WTC11 (cell line): ENCODE results near the gene BACH2. TPM values are rescaled to one million over a fixed set of nuclear protein-coding genes. Genes with fewer than 3 reads are reported as not detected.

Experiments
- ATAC-seq: fragments of 200-7000 bp; cut with Tn5 transposase; 2 replicates; pipeline ENCODE4 v1.10.0; 2021; ENCODE audit warnings: mild to moderate bottlenecking, moderate library complexity
- CTCF ChIA-PET: fragments of 300-600 bp; sonication (Branson Sonifier 250); formaldehyde crosslinking; loops from one replicate; lab custom pipeline; 2021; ENCODE audit warnings: antibody characterized with exemption; lab: Charles Lee
- POLR2A ChIA-PET: fragments of 350-600 bp; sonication (Branson Sonifier 250); formaldehyde crosslinking; loops from one replicate; lab custom pipeline; 2021; ENCODE audit warnings: antibody characterized with exemption; lab: Charles Lee
- DNase-seq: peaks from one replicate; pipeline ENCODE4 v3.0.0; 2021; ENCODE audit warnings: low spot score
- H3K27ac Mint-ChIP-seq: 2 replicates; pipeline ENCODE4 v1.8.0; 2021; ENCODE audit warnings: mixed read lengths
- H3K27me3 Mint-ChIP-seq: 2 replicates; pipeline ENCODE4 v1.8.0; 2021; ENCODE audit warnings: low read depth, mild to moderate bottlenecking, moderate library complexity, mixed read lengths
- H3K36me3 Mint-ChIP-seq: 2 replicates; pipeline ENCODE4 v1.8.0; 2021; ENCODE audit warnings: mixed read lengths
- H3K4me1 Mint-ChIP-seq: 2 replicates; pipeline ENCODE4 v1.8.0; 2022; ENCODE audit warnings: mixed read lengths
- H3K4me3 Mint-ChIP-seq: 2 replicates; pipeline ENCODE4 v1.8.0; 2021; ENCODE audit warnings: mild to moderate bottlenecking, moderate library complexity, mixed read lengths
- H3K9me3 Mint-ChIP-seq: 2 replicates; pipeline ENCODE4 v1.8.0; 2021; ENCODE audit warnings: mixed read lengths
- CREB1 ChIP-seq: sonication (generic); formaldehyde crosslinking; IDR thresholded peaks from 2 replicates; pipeline ENCODE4 v1.8.0; 2023; ENCODE audit warnings: mild to moderate bottlenecking, missing genetic modification reagents
- ELF4 ChIP-seq: sonication (generic); formaldehyde crosslinking; IDR thresholded peaks from 2 replicates; pipeline ENCODE4 v1.8.1; 2022; ENCODE audit warnings: low read depth, mild to moderate bottlenecking, moderate library complexity, missing genetic modification reagents
- GTF2I ChIP-seq: fragments of 250-450 bp; sonication (Bioruptor Pico); conservative IDR thresholded peaks from 2 replicates; pipeline ENCODE4 v1.4.0; 2021; ENCODE audit warnings: mild to moderate bottlenecking
- HMGA2 ChIP-seq: fragments of 250-450 bp; sonication (Bioruptor Pico); IDR thresholded peaks from 2 replicates; pipeline ENCODE4 v1.4.0; 2021; ENCODE audit warnings: mild to moderate bottlenecking, moderate library complexity
- IRF2 ChIP-seq: sonication (generic); formaldehyde crosslinking; IDR thresholded peaks from 2 replicates; pipeline ENCODE4 v1.8.0; 2022; ENCODE audit warnings: low read depth, missing genetic modification reagents, borderline replicate concordance
- JAZF1 ChIP-seq: fragments of 250-450 bp; sonication (Bioruptor Pico); IDR thresholded peaks from 2 replicates; pipeline ENCODE4 v1.9.0; 2021; ENCODE audit warnings: moderate library complexity, mild to moderate bottlenecking, inconsistent platforms
- KAT7 ChIP-seq: sonication (generic); formaldehyde crosslinking; IDR thresholded peaks from 2 replicates; pipeline ENCODE4 v1.8.1; 2023; ENCODE audit warnings: missing genetic modification reagents, mild to moderate bottlenecking, borderline replicate concordance
- NFYB ChIP-seq: sonication (generic); formaldehyde crosslinking; conservative IDR thresholded peaks from 2 replicates; pipeline ENCODE4 v1.8.0; 2022; ENCODE audit warnings: low read depth, missing genetic modification reagents
- NR1H2 ChIP-seq: sonication (generic); formaldehyde crosslinking; IDR thresholded peaks from 2 replicates; pipeline ENCODE4 v1.9.0; 2021; ENCODE audit warnings: mild to moderate bottlenecking, moderate library complexity, missing genetic modification reagents
- NR2C2 ChIP-seq: sonication (generic); formaldehyde crosslinking; IDR thresholded peaks from 2 replicates; pipeline ENCODE4 v1.8.0; 2022; ENCODE audit warnings: mild to moderate bottlenecking, missing genetic modification reagents
- RELA ChIP-seq: sonication (generic); formaldehyde crosslinking; IDR thresholded peaks from 2 replicates; pipeline ENCODE4 v1.8.1; 2022; ENCODE audit warnings: missing genetic modification reagents, mild to moderate bottlenecking, borderline replicate concordance
- SOX15 ChIP-seq: fragments of 250-450 bp; sonication (Bioruptor Pico); IDR thresholded peaks from 2 replicates; pipeline ENCODE4 v1.9.0; 2021; ENCODE audit warnings: mild to moderate bottlenecking
- TCF7 ChIP-seq: sonication (generic); formaldehyde crosslinking; IDR thresholded peaks from 2 replicates; pipeline ENCODE4 v1.8.0; 2022; ENCODE audit warnings: mild to moderate bottlenecking, low read depth, missing genetic modification reagents, moderate library complexity
- TEAD4 ChIP-seq: sonication (generic); formaldehyde crosslinking; IDR thresholded peaks from 2 replicates; pipeline ENCODE4 v1.8.0; 2022; ENCODE audit warnings: mild to moderate bottlenecking, missing genetic modification reagents
- ZNF232 ChIP-seq: sonication (generic); formaldehyde crosslinking; IDR thresholded peaks from 2 replicates; pipeline ENCODE4 v1.8.0; 2022; ENCODE audit warnings: mild to moderate bottlenecking, missing genetic modification reagents
- ZNF396 ChIP-seq: fragments of 250-450 bp; sonication (Bioruptor Pico); IDR thresholded peaks from 2 replicates; pipeline ENCODE4 v1.8.0; 2021; ENCODE audit warnings: mild to moderate bottlenecking, moderate library complexity, borderline replicate concordance
- total RNA-seq: library from RNA; stranded (reverse); gene quantifications from 3 replicates; pipeline ENCODE4 v1.2.3, GENCODE V29; 2021
- TF ChIP-seq, protein P1 (sequence below): sonication (generic); formaldehyde crosslinking; IDR thresholded peaks from 2 replicates; pipeline ENCODE4 v1.8.1; 2022; ENCODE audit warnings: mild to moderate bottlenecking, moderate library complexity, missing genetic modification reagents
- TF ChIP-seq, protein P2 (sequence below): sonication (generic); formaldehyde crosslinking; conservative IDR thresholded peaks from 2 replicates; pipeline ENCODE4 v1.8.1; 2023; ENCODE audit warnings: mild to moderate bottlenecking, low read depth, missing genetic modification reagents, moderate library complexity
- TF ChIP-seq, protein P3 (sequence below): sonication (generic); formaldehyde crosslinking; IDR thresholded peaks from 2 replicates; pipeline ENCODE4 v1.8.1; 2023; ENCODE audit warnings: mild to moderate bottlenecking, missing genetic modification reagents, borderline replicate concordance
- TF ChIP-seq, protein P4 (sequence below): sonication (generic); formaldehyde crosslinking; IDR thresholded peaks from 2 replicates; pipeline ENCODE4 v1.8.1; 2022; ENCODE audit warnings: low read depth, missing genetic modification reagents, borderline replicate concordance
- TF ChIP-seq, protein P5 (sequence below): sonication (generic); formaldehyde crosslinking; IDR thresholded peaks from 2 replicates; pipeline ENCODE4 v1.8.1; 2023; ENCODE audit warnings: mild to moderate bottlenecking, missing genetic modification reagents
- TF ChIP-seq, protein P6 (sequence below): fragments of 250-450 bp; sonication (Bioruptor Pico); conservative IDR thresholded peaks from 2 replicates; pipeline ENCODE4 v1.9.0; 2021; ENCODE audit warnings: mild to moderate bottlenecking

Gene BACH2
- total RNA-seq, 1 experiment from 2014 or later = 5.9 TPM

DNA sequence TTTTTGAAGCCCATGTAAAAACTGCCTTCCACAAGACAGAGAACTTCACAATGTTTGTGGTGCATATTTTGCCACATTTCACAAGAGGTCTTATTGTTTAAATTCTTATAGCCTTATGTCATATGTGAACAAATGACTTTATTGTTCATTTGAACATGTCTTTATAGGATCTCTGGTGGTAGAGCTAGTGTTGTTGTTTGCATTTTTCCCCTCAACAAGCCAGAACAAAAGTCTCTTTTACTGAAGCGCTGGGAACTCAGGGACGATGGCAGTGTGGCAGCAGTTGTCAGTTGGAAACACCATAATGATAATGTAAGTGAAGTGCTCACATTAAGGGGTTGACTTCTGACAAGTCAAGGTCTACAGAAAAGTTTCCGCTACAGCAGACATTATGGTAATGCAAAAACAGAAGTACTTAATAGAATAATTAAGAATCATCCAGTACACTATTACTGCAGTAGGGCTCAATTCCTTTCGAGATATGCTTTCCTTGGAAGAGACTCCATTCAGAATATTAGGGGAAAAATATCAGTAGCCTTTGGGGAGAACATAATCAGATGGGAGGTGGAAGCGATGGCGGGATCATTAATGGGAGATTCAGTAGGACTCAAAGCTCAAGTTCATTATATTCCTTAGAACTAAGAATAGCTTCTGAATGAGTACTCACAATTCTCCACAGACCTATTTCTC is 222.3 kb downstream of the BACH2 start:
- H3K27me3 Mint-ChIP-seq = no peaks in the 10 kb centered on the region
- H3K27ac Mint-ChIP-seq = no peak overlapping the region
- ChIA-PET POLR2A (no interaction called here), CTCF (no interaction called here)
- no peak for TF ChIP-seq NFYB (CRISPR knock-in tag)
- no peak for TF ChIP-seq RELA (CRISPR knock-in tag)
- TF ChIP-seq IRF2 = no peak
- TF ChIP-seq KAT7 (CRISPR knock-in tag) = no peak
- TF ChIP-seq, protein P1, sequence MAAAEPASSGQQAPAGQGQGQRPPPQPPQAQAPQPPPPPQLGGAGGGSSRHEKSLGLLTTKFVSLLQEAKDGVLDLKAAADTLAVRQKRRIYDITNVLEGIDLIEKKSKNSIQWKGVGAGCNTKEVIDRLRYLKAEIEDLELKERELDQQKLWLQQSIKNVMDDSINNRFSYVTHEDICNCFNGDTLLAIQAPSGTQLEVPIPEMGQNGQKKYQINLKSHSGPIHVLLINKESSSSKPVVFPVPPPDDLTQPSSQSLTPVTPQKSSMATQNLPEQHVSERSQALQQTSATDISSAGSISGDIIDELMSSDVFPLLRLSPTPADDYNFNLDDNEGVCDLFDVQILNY (CRISPR knock-in tag) = no peak
- TF ChIP-seq ZNF232 = no peak
- TF ChIP-seq TEAD4 = no peak
- TF ChIP-seq SOX15 (CRISPR knock-in tag) = no peak
- TF ChIP-seq, protein P2, sequence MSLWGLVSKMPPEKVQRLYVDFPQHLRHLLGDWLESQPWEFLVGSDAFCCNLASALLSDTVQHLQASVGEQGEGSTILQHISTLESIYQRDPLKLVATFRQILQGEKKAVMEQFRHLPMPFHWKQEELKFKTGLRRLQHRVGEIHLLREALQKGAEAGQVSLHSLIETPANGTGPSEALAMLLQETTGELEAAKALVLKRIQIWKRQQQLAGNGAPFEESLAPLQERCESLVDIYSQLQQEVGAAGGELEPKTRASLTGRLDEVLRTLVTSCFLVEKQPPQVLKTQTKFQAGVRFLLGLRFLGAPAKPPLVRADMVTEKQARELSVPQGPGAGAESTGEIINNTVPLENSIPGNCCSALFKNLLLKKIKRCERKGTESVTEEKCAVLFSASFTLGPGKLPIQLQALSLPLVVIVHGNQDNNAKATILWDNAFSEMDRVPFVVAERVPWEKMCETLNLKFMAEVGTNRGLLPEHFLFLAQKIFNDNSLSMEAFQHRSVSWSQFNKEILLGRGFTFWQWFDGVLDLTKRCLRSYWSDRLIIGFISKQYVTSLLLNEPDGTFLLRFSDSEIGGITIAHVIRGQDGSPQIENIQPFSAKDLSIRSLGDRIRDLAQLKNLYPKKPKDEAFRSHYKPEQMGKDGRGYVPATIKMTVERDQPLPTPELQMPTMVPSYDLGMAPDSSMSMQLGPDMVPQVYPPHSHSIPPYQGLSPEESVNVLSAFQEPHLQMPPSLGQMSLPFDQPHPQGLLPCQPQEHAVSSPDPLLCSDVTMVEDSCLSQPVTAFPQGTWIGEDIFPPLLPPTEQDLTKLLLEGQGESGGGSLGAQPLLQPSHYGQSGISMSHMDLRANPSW (CRISPR knock-in tag) = no peak
- no peak for TF ChIP-seq NR2C2 (CRISPR knock-in tag)
- TF ChIP-seq JAZF1 (CRISPR knock-in tag) = no peak
- TF ChIP-seq, protein P3, sequence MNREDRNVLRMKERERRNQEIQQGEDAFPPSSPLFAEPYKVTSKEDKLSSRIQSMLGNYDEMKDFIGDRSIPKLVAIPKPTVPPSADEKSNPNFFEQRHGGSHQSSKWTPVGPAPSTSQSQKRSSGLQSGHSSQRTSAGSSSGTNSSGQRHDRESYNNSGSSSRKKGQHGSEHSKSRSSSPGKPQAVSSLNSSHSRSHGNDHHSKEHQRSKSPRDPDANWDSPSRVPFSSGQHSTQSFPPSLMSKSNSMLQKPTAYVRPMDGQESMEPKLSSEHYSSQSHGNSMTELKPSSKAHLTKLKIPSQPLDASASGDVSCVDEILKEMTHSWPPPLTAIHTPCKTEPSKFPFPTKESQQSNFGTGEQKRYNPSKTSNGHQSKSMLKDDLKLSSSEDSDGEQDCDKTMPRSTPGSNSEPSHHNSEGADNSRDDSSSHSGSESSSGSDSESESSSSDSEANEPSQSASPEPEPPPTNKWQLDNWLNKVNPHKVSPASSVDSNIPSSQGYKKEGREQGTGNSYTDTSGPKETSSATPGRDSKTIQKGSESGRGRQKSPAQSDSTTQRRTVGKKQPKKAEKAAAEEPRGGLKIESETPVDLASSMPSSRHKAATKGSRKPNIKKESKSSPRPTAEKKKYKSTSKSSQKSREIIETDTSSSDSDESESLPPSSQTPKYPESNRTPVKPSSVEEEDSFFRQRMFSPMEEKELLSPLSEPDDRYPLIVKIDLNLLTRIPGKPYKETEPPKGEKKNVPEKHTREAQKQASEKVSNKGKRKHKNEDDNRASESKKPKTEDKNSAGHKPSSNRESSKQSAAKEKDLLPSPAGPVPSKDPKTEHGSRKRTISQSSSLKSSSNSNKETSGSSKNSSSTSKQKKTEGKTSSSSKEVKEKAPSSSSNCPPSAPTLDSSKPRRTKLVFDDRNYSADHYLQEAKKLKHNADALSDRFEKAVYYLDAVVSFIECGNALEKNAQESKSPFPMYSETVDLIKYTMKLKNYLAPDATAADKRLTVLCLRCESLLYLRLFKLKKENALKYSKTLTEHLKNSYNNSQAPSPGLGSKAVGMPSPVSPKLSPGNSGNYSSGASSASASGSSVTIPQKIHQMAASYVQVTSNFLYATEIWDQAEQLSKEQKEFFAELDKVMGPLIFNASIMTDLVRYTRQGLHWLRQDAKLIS (CRISPR knock-in tag) = no peak
- no peak overlapping the region for H3K4me3 Mint-ChIP-seq
- ATAC-seq (no peak), DNase-seq (no peak)
- no peaks in the 10 kb centered on the region for H3K9me3 Mint-ChIP-seq
- H3K4me1 Mint-ChIP-seq = no peaks in the 10 kb centered on the region
- H3K36me3 Mint-ChIP-seq = no peaks in the 10 kb centered on the region

DNA sequence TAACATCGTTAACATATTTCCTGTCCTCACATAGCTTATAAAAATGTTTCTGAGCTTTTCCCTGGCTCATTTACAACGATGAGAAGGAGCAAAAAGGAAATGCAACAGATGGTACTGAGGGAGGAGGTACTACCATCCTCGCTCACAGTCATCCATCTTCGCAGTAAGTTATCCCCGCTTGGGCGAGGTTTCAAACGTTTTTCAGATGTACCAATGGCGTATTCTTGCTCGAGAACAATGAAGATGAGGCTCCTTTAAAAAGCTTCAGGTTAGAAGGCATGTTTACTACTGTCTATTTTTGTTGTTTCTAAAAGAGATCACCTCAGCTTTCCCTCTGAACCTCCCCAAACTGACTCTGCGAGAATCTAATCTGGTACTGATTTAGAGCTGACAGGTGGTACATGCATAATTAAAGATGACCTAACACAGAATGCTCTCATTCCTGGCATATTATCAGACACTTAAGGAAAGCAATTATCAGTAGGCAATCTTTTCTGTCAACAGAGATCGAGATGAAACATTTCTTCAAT is 223.6 kb downstream of the BACH2 start:
- DNase-seq = no peak
- Mint-ChIP-seq H3K4me1 (peaks cover 3% of the 10 kb centered on the region; the same call in 1 of the 2 replicates), H3K9me3 (no peaks in the 10 kb centered on the region), H3K4me3 (no peak overlapping the region), H3K27me3 (no peaks in the 10 kb centered on the region), H3K36me3 (no peaks in the 10 kb centered on the region), H3K27ac (no peak overlapping the region)
- ChIA-PET POLR2A (no interaction called here), CTCF (interaction anchor here (1.4 kb wide), 1 partner anchor 132 kb away, joined by 4 read pairs; no protein-coding TSS in a partner anchor)
- no peak for ATAC-seq
- no peak for TF ChIP-seq TCF7 (CRISPR knock-in tag)
- TF ChIP-seq, protein P4, sequence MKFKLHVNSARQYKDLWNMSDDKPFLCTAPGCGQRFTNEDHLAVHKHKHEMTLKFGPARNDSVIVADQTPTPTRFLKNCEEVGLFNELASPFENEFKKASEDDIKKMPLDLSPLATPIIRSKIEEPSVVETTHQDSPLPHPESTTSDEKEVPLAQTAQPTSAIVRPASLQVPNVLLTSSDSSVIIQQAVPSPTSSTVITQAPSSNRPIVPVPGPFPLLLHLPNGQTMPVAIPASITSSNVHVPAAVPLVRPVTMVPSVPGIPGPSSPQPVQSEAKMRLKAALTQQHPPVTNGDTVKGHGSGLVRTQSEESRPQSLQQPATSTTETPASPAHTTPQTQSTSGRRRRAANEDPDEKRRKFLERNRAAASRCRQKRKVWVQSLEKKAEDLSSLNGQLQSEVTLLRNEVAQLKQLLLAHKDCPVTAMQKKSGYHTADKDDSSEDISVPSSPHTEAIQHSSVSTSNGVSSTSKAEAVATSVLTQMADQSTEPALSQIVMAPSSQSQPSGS (CRISPR knock-in tag) = no peak
- no peak for TF ChIP-seq GTF2I (CRISPR knock-in tag)
- TF ChIP-seq HMGA2 = no peak
- TF ChIP-seq, protein P5, sequence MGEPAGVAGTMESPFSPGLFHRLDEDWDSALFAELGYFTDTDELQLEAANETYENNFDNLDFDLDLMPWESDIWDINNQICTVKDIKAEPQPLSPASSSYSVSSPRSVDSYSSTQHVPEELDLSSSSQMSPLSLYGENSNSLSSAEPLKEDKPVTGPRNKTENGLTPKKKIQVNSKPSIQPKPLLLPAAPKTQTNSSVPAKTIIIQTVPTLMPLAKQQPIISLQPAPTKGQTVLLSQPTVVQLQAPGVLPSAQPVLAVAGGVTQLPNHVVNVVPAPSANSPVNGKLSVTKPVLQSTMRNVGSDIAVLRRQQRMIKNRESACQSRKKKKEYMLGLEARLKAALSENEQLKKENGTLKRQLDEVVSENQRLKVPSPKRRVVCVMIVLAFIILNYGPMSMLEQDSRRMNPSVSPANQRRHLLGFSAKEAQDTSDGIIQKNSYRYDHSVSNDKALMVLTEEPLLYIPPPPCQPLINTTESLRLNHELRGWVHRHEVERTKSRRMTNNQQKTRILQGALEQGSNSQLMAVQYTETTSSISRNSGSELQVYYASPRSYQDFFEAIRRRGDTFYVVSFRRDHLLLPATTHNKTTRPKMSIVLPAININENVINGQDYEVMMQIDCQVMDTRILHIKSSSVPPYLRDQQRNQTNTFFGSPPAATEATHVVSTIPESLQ (CRISPR knock-in tag) = no peak
- no peak for TF ChIP-seq ZNF396
- TF ChIP-seq CREB1 (CRISPR knock-in tag) = no peak
- TF ChIP-seq, protein P6, sequence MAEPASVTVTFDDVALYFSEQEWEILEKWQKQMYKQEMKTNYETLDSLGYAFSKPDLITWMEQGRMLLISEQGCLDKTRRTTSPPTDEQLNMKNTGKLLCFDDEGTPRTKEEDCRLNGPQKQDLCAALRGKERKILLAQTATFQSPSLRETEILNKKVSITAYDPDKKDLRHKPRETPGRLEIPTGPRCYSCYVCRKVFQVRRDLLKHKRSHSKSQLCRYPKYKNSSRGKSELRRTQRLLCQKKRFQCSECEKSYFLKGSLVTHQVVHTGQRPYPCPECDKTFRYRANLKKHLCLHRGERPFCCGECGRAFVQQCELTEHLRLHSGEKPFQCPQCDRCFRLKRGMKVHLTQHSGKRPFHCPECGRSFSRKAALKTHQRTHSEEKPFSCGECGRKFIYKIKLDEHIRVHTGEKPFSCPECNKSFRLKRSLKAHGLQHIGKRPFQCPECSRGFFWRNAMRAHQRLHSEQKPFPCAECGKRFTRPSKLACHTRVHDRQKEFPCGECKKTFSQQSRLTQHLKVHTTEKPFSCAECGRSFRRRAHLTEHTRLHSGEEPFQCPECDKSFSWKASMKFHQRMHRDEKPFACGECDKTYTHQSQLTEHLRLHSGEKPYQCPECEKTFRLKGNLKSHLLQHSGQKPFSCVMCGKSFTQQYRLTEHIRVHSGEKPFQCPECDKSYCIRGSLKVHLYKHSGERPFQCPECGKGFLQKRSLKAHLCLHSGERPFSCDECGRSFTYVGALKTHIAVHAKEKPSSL (CRISPR knock-in tag) = no peak
- no peak for TF ChIP-seq NR1H2
- TF ChIP-seq KAT7 (CRISPR knock-in tag) = no peak
- TF ChIP-seq IRF2 = no peak
- no peak for TF ChIP-seq ELF4
